Measurements from ENCODE around the gene HOXC9.

HOXC9 gene

DNA sequence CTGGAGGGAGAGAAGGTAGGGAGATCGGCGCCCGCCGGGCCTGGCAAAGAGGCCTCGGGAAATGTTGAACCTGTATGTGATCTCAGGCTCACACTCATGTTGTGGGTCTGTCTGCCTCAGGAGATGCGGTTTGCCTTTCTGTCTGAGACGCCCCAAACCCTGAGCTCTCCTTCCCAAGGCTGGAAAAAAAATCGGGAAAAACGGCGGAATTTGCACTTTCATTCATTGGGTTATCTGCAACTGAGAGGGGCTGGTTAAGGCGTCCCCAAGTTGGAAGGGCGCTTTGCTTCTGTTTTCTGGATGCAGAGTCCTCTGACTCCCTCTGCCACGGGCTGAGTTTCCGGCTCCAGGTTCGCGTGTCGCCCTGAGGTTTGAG, 5.0 kb upstream of the HOXC9 start:
- Histone ChIP-seq H3K4me3 (ENCODE audit: low read depth, low read length) (no peak overlapping the region), H3K4me2 (ENCODE audit: low read length) (peak overlapping the region; percentile 81), H3K4me1 (no peaks in the 10 kb centered on the region), H3K27me3 (ENCODE audit: control insufficient read depth, insufficient read depth, low read length) (peaks cover 50% of the 10 kb centered on the region), H3K27ac (no peak overlapping the region), H3K36me3 (ENCODE audit: control insufficient read depth, insufficient read depth, low read length) (no peaks in the 10 kb centered on the region), H3K79me2 (no peaks in the 10 kb centered on the region), H2AFZ (no peak overlapping the region), H3K9me3 (ENCODE audit: control insufficient read depth, low read length) (no peaks in the 10 kb centered on the region), H3K9ac (no peak overlapping the region)
- TF ChIP-seq CTCF (IDR thresholded peaks at IDR 0.05), result no peak

GRCh38 chr12:53995378-53996239, 4.4 kb upstream of the HOXC9 start:
- H3K9me3 ChIP-seq (ENCODE audit: control insufficient read depth, low read length), result no peaks in the 10 kb centered on the region
- H3K9ac ChIP-seq, result no peak overlapping the region
- TF ChIP-seq CTCF (IDR thresholded peaks at IDR 0.05), result no peak
- no peaks in the 10 kb centered on the region for H3K36me3 ChIP-seq (ENCODE audit: control insufficient read depth, insufficient read depth, low read length)
- no peaks in the 10 kb centered on the region for H3K4me1 ChIP-seq
- H3K79me2 ChIP-seq, result no peaks in the 10 kb centered on the region
- no peak overlapping the region for H3K27ac ChIP-seq
- peaks cover 51% of the 10 kb centered on the region for H3K27me3 ChIP-seq (ENCODE audit: control insufficient read depth, insufficient read depth, low read length)
- peak overlapping the region; percentile 60 for H3K4me3 ChIP-seq (ENCODE audit: low read depth, low read length)
- H2AFZ ChIP-seq, result peak overlapping the region; percentile 48
- peak overlapping the region; percentile 81 for H3K4me2 ChIP-seq (ENCODE audit: low read length)

DNA sequence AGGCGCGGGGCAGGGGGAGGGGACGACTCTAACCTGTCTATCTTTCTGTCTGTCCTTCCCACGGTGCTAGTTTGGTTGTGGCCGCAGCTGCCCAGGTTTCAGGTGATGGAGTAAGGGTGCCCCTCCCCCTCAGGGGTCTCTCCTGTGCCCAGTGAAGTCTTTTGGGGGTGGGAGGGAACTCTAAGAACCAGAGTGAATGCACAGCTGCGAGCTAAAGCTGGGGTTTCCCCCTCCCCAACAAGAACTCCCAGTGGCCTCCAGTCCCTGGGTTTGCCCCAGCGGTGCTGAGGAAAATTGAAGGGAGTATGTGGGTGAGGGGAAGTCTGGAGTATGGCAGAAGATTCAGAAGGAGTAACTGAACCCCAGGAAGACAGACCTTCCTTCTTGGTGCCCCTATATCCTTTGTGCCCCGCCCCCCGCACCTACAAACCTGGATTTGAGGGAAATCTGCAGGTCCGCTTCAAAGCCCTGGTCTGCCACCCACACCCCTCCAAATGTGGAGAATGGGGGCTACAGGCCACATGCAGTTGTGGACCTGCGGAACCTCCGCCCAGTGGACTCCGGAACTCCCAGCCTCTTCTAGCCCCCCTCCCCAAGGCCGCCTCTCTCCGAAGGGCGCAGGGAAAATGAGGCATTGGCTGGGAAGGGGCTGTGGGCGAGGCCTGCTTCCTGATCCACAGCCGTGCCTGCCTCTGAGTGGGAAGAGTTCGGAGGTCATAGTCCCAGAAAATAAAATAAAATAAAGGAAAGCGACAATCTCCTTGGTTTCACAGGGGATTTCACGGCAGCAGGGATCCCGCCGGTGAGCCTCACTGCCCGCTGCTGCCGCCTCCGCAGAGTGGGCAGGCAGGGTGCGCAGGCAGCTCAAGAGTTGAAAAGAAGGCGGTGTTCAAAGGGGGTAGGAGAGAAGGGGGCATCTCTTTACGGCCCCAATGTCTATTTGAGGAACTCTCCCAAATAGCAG, 3.4 kb upstream of the HOXC9 start:
- H3K4me3 ChIP-seq (ENCODE audit: low read depth, low read length), result peak overlapping the region; percentile 60
- H3K36me3 ChIP-seq (ENCODE audit: control insufficient read depth, insufficient read depth, low read length), result no peaks in the 10 kb centered on the region
- peak overlapping the region; percentile 48 for H2AFZ ChIP-seq
- no peaks in the 10 kb centered on the region for H3K79me2 ChIP-seq
- no peaks in the 10 kb centered on the region for H3K4me1 ChIP-seq
- TF ChIP-seq CTCF (IDR thresholded peaks at IDR 0.05), result no peak
- H3K9ac ChIP-seq, result no peak overlapping the region
- H3K4me2 ChIP-seq (ENCODE audit: low read length), result peak overlapping the region; percentile 81
- no peaks in the 10 kb centered on the region for H3K9me3 ChIP-seq (ENCODE audit: control insufficient read depth, low read length)
- peaks cover 46% of the 10 kb centered on the region for H3K27me3 ChIP-seq (ENCODE audit: control insufficient read depth, insufficient read depth, low read length)
- H3K27ac ChIP-seq, result no peak overlapping the region

GRCh38 chr12:53997204-53998109, 2.5 kb upstream of the HOXC9 start:
- no peaks in the 10 kb centered on the region for H3K36me3 ChIP-seq (ENCODE audit: control insufficient read depth, insufficient read depth, low read length)
- H3K27me3 ChIP-seq (ENCODE audit: control insufficient read depth, insufficient read depth, low read length), result peaks cover 43% of the 10 kb centered on the region
- H3K27ac ChIP-seq, result no peak overlapping the region
- no peak overlapping the region for H3K9ac ChIP-seq
- no peak for TF ChIP-seq CTCF (IDR thresholded peaks at IDR 0.05)
- no peaks in the 10 kb centered on the region for H3K79me2 ChIP-seq
- no peak overlapping the region for H3K4me3 ChIP-seq (ENCODE audit: low read depth, low read length)
- no peaks in the 10 kb centered on the region for H3K9me3 ChIP-seq (ENCODE audit: control insufficient read depth, low read length)
- no peak overlapping the region for H3K4me2 ChIP-seq (ENCODE audit: low read length)
- no peaks in the 10 kb centered on the region for H3K4me1 ChIP-seq
- H2AFZ ChIP-seq, result no peak overlapping the region
